SK-N-SH (cell line): ENCODE measurements around the gene PDYN. TPM values are rescaled to one million over a fixed set of nuclear protein-coding genes. Genes with fewer than 3 reads are reported as not detected.

Source experiments
- CTCF ChIA-PET: fragments of 300-600, 350-600 bp; formaldehyde crosslinking; extraction: SDS; loops from one replicate; lab custom pipeline; 2021; lab: Yijun Ruan, JAX
- POLR2A ChIA-PET: fragments of 350-600 bp; sonication (Branson Sonifier 250); formaldehyde crosslinking; extraction: SDS; loops from one replicate; lab custom pipeline; 2020; ENCODE audit warnings: antibody characterized with exemption, inconsistent platforms; lab: Yijun Ruan, JAX
- DNase-seq: peaks from one replicate; pipeline ENCODE4 v3.0.0; 2012
- H2AFZ ChIP-seq: fragments of 200-600 bp; sonication (generic); 2 replicates; pipeline ENCODE4 v1.8.1; 2016; ENCODE audit warnings: antibody characterized with exemption, mild to moderate bottlenecking, low read depth
- H3F3A ChIP-seq: fragments of 200-600 bp; sonication (generic); replicated peaks from 2 replicates; pipeline ENCODE3; 2016; ENCODE audit warnings: antibody characterized with exemption, mild to moderate bottlenecking; ENCODE audit not compliant: insufficient read depth
- H3K27ac ChIP-seq, 2 experiments: fragments of 200-500 bp in 1 of 2; fragments of 200-600 bp in 1 of 2; sonication (Bioruptor generic) in 1 of 2; sonication (generic), shearing (Covaris generic) in 1 of 2; 2 replicates each; pipeline versions ENCODE4 v1.5.1 to v1.6.1; 2014 to 2016; ENCODE audit warnings: low read depth in 2 of 2, inconsistent platforms in 1 of 2, low read length in 1 of 2, mild to moderate bottlenecking in 1 of 2, mixed read lengths in 1 of 2
- H3K27me3 ChIP-seq: fragments of 200-600 bp; sonication (generic), shearing (Covaris generic); 2 replicates; pipeline ENCODE4 v1.6.1; 2016; ENCODE audit warnings: mixed run types; ENCODE audit not compliant: insufficient read depth
- H3K36me3 ChIP-seq, 2 experiments: fragments of 200-500 bp in 1 of 2; fragments of 200-600 bp in 1 of 2; sonication (Bioruptor generic) in 1 of 2; sonication (generic) in 1 of 2; replicated peaks in 1 of 2; 2 replicates each; pipeline versions ENCODE3 to v1.5.1; 2014 to 2016; ENCODE audit warnings: low read length in 1 of 2, mild to moderate bottlenecking in 1 of 2; ENCODE audit not compliant: insufficient read depth in 2 of 2, control insufficient read depth in 1 of 2
- H3K4me1 ChIP-seq, 2 experiments: fragments of 200-500 bp in 1 of 2; fragments of 200-600 bp in 1 of 2; sonication (Bioruptor generic) in 1 of 2; sonication (generic), shearing (Covaris generic) in 1 of 2; 2 replicates each; pipeline versions ENCODE4 v1.5.1 to v1.6.1; 2014 to 2016; ENCODE audit warnings: low read depth in 1 of 2, low read length in 1 of 2, mixed run types in 1 of 2; ENCODE audit not compliant: insufficient read depth in 2 of 2, control insufficient read depth in 1 of 2
- H3K4me2 ChIP-seq: fragments of 200-600 bp; sonication (generic), shearing (Covaris generic); 2 replicates; pipeline ENCODE4 v1.6.1; 2017; ENCODE audit warnings: mixed run types
- H3K4me3 ChIP-seq, 2 experiments: fragments of 200-500 bp in 1 of 2; fragments of 200-600 bp in 1 of 2; sonication (Bioruptor generic) in 1 of 2; sonication (generic), shearing (Covaris generic) in 1 of 2; 2 replicates each; pipeline versions ENCODE4 v1.5.1 to v1.8.1; 2014 to 2016; ENCODE audit warnings: low read depth in 2 of 2, inconsistent platforms in 1 of 2, low read length in 1 of 2, mild to moderate bottlenecking in 1 of 2, mixed read lengths in 1 of 2, moderate library complexity in 1 of 2
- H3K79me2 ChIP-seq: fragments of 200-600 bp; sonication (generic); 2 replicates; pipeline ENCODE4 v1.8.1; 2017; ENCODE audit warnings: mild to moderate bottlenecking; ENCODE audit not compliant: insufficient read depth
- H3K9ac ChIP-seq: fragments of 200-600 bp; sonication (generic); 2 replicates; pipeline ENCODE4 v1.6.1; 2017; ENCODE audit warnings: mixed run types
- H3K9me2 ChIP-seq: fragments of 200-600 bp; sonication (generic); 2 replicates; pipeline ENCODE4 v1.6.1; 2017; ENCODE audit warnings: mixed run types
- H3K9me3 ChIP-seq: fragments of 200-600 bp; sonication (generic); 2 replicates; pipeline ENCODE4 v1.6.1; 2017; ENCODE audit warnings: mixed run types, mild to moderate bottlenecking, moderate library complexity
- H4K20me1 ChIP-seq: fragments of 200-600 bp; sonication (generic); 2 replicates; pipeline ENCODE4 v1.6.1; 2017; ENCODE audit warnings: mild to moderate bottlenecking, mixed run types; ENCODE audit not compliant: insufficient read depth
- CHD2 ChIP-seq: fragments of 150-350 bp; IDR thresholded peaks from 2 replicates; pipeline ENCODE4 v1.6.1; 2018; ENCODE audit warnings: low read length; ENCODE audit not compliant: partially characterized antibody
- ELF1 ChIP-seq: IDR thresholded peaks from 2 replicates; pipeline ENCODE4 v1.4.0; 2012
- EP300 ChIP-seq, 2 experiments: IDR thresholded peaks; 2 replicates each; pipeline versions ENCODE4 v1.4.0 to v1.6.1; 2012; ENCODE audit warnings: borderline replicate concordance in 1 of 2, low read depth in 1 of 2, low read length in 1 of 2
- EZH2phosphoT487 ChIP-seq: fragments of 200-600 bp; sonication (generic); IDR thresholded peaks from 2 replicates; pipeline ENCODE4 v1.6.1; 2017; ENCODE audit warnings: low read depth, mixed run types, mild to moderate bottlenecking, antibody characterized with exemption, moderate library complexity, borderline replicate concordance
- FOSL2 ChIP-seq: IDR thresholded peaks from 2 replicates; pipeline ENCODE4 v1.4.0; 2012; ENCODE audit warnings: low read depth, mild to moderate bottlenecking, moderate library complexity, borderline replicate concordance
- FOXM1 ChIP-seq: IDR thresholded peaks from 2 replicates; pipeline ENCODE4 v1.4.0; 2012; ENCODE audit warnings: low read depth, mild to moderate bottlenecking
- GABPA ChIP-seq: IDR thresholded peaks from 2 replicates; pipeline ENCODE4 v1.4.0; 2012; ENCODE audit warnings: low read depth, mild to moderate bottlenecking
- GATA2 ChIP-seq: sonication (generic); formaldehyde crosslinking; IDR thresholded peaks from 2 replicates; pipeline ENCODE4 v1.5.0; 2020; ENCODE audit warnings: mild to moderate bottlenecking, missing genetic modification reagents
- MEF2A ChIP-seq: IDR thresholded peaks from 2 replicates; pipeline ENCODE4 v1.4.0; 2012; ENCODE audit warnings: low read depth, borderline replicate concordance
- MXI1 ChIP-seq: IDR thresholded peaks from 2 replicates; pipeline ENCODE4 v1.6.1; 2012; ENCODE audit warnings: mild to moderate bottlenecking, low read depth, low read length, improper control_type of control experiment
- RCOR1 ChIP-seq: fragments of 150-350 bp; IDR thresholded peaks from 2 replicates; pipeline ENCODE4 v1.6.1; 2017; ENCODE audit warnings: antibody characterized with exemption, low read length
- SIN3A ChIP-seq: IDR thresholded peaks from 2 replicates; pipeline ENCODE4 v1.6.1; 2012; ENCODE audit warnings: low read depth, mild to moderate bottlenecking, low read length, moderate library complexity, borderline replicate concordance
- SMC3 ChIP-seq: IDR thresholded peaks from 2 replicates; pipeline ENCODE4 v1.6.1; 2012; ENCODE audit warnings: low read depth, low read length, improper control_type of control experiment
- TCF12 ChIP-seq: IDR thresholded peaks from 2 replicates; pipeline ENCODE4 v1.4.0; 2012
- WGBS: methylation state at CpG from one replicate; pipeline ENCODE4 v1.1.6; 2017; ENCODE audit warnings: low lambda C conversion rate; 5-methylcytosine and 5-hydroxymethylcytosine counted together
- polyA plus RNA-seq, 3 experiments: library from polyadenylated mRNA; depleted of rRNA; stranded (reverse); fragments of >200 nt; gene quantifications; 2 replicates each; pipeline ENCODE4 v1.2.3, GENCODE V29; 2012
- TF ChIP-seq, protein P1 (sequence below): IDR thresholded peaks from 2 replicates; pipeline ENCODE4 v1.4.0; 2012; ENCODE audit warnings: low read depth, borderline replicate concordance
- TF ChIP-seq, protein P2 (sequence below): fragments of 150-350 bp; IDR thresholded peaks from 2 replicates; pipeline ENCODE4 v1.6.1; 2017; ENCODE audit warnings: antibody characterized with exemption, low read length, low read depth, borderline replicate concordance
- TF ChIP-seq, protein P3 (sequence below): IDR thresholded peaks from 2 replicates; pipeline ENCODE4 v1.4.0; 2012; ENCODE audit warnings: low read depth, borderline replicate concordance
- TF ChIP-seq, protein P4 (sequence below): IDR thresholded peaks from 2 replicates; pipeline ENCODE4 v1.6.1; 2012; ENCODE audit warnings: mild to moderate bottlenecking, low read depth, low read length, moderate library complexity
- TF ChIP-seq, protein P5 (sequence below): IDR thresholded peaks from 2 replicates; pipeline ENCODE4 v1.4.0; 2012; ENCODE audit warnings: low read depth

The PDYN gene
- polyA plus RNA-seq, 1 of the 3 experiments (the other 2 are of a cell fraction): not detected

DNA sequence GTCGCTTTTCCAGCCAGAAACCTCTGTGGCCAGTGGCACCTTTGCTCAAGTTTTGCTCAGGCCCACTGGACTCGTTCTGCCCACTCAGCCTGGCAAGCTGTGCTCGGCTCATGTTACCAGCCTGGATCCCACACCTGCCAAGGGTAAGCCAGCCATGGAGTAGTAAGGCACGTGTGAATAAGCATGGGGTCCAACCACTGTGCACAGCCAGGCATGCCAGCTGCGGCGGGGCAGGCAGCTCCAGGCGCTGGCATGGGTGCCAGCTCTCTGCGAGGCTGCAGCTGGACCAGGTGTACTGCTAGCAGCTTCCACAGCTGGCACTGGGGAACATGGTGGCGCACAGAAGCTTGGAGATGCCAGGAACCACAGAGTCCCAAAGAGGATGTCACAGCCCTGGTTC is 32.1 kb upstream of the PDYN start:
- H3K9me3 ChIP-seq: no peaks in the 10 kb centered on the region
- CTCF ChIA-PET: interaction anchor here (0.5 to 5.5 kb wide), 3 partner anchors 18 to 329 kb away, joined by 3 to 37 read pairs (median 7); no protein-coding TSS in a partner anchor
- H3K4me3 ChIP-seq: no peak overlapping the region

More for the DNA sequence above, 32.1 kb upstream of the PDYN start:
- Histone ChIP-seq H3K9me2 (no peaks in the 10 kb centered on the region), H3K4me2 (no peak overlapping the region), H3F3A (no peaks in the 10 kb centered on the region), H4K20me1 (no peaks in the 10 kb centered on the region), H3K4me1 (no peaks in the 10 kb centered on the region), H3K9ac (no peak overlapping the region), H3K27me3 (peaks cover 3% of the 10 kb centered on the region; the same call in 1 of the 2 replicates), H3K79me2 (no peaks in the 10 kb centered on the region), H3K36me3 (no peaks in the 10 kb centered on the region), H3K27ac (no peak overlapping the region), H2AFZ (no peak overlapping the region)
- TF ChIP-seq CHD2 (no peak), MEF2A (no peak), ELF1 (no peak), TCF12 (no peak), SIN3A (no peak), MXI1 (no peak), EP300 (IDR thresholded peaks at IDR 0.05; ENCODE audit: borderline replicate concordance in 1 of 2, low read depth in 1 of 2, low read length in 1 of 2) (no peak), SMC3 (no peak), EZH2phosphoT487 (no peak), RCOR1 (no peak), GABPA (no peak), FOXM1 (no peak), GATA2 (CRISPR knock-in tag) (no peak), FOSL2 (no peak)
- TF ChIP-seq, protein P1, sequence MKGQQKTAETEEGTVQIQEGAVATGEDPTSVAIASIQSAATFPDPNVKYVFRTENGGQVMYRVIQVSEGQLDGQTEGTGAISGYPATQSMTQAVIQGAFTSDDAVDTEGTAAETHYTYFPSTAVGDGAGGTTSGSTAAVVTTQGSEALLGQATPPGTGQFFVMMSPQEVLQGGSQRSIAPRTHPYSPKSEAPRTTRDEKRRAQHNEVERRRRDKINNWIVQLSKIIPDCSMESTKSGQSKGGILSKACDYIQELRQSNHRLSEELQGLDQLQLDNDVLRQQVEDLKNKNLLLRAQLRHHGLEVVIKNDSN: no peak
- TF ChIP-seq, protein P2, sequence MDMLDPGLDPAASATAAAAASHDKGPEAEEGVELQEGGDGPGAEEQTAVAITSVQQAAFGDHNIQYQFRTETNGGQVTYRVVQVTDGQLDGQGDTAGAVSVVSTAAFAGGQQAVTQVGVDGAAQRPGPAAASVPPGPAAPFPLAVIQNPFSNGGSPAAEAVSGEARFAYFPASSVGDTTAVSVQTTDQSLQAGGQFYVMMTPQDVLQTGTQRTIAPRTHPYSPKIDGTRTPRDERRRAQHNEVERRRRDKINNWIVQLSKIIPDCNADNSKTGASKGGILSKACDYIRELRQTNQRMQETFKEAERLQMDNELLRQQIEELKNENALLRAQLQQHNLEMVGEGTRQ: no peak
- TF ChIP-seq, protein P3, sequence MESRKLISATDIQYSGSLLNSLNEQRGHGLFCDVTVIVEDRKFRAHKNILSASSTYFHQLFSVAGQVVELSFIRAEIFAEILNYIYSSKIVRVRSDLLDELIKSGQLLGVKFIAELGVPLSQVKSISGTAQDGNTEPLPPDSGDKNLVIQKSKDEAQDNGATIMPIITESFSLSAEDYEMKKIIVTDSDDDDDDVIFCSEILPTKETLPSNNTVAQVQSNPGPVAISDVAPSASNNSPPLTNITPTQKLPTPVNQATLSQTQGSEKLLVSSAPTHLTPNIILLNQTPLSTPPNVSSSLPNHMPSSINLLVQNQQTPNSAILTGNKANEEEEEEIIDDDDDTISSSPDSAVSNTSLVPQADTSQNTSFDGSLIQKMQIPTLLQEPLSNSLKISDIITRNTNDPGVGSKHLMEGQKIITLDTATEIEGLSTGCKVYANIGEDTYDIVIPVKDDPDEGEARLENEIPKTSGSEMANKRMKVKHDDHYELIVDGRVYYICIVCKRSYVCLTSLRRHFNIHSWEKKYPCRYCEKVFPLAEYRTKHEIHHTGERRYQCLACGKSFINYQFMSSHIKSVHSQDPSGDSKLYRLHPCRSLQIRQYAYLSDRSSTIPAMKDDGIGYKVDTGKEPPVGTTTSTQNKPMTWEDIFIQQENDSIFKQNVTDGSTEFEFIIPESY: no peak
- TF ChIP-seq, protein P4, sequence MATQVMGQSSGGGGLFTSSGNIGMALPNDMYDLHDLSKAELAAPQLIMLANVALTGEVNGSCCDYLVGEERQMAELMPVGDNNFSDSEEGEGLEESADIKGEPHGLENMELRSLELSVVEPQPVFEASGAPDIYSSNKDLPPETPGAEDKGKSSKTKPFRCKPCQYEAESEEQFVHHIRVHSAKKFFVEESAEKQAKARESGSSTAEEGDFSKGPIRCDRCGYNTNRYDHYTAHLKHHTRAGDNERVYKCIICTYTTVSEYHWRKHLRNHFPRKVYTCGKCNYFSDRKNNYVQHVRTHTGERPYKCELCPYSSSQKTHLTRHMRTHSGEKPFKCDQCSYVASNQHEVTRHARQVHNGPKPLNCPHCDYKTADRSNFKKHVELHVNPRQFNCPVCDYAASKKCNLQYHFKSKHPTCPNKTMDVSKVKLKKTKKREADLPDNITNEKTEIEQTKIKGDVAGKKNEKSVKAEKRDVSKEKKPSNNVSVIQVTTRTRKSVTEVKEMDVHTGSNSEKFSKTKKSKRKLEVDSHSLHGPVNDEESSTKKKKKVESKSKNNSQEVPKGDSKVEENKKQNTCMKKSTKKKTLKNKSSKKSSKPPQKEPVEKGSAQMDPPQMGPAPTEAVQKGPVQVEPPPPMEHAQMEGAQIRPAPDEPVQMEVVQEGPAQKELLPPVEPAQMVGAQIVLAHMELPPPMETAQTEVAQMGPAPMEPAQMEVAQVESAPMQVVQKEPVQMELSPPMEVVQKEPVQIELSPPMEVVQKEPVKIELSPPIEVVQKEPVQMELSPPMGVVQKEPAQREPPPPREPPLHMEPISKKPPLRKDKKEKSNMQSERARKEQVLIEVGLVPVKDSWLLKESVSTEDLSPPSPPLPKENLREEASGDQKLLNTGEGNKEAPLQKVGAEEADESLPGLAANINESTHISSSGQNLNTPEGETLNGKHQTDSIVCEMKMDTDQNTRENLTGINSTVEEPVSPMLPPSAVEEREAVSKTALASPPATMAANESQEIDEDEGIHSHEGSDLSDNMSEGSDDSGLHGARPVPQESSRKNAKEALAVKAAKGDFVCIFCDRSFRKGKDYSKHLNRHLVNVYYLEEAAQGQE: no peak
- TF ChIP-seq, protein P5, sequence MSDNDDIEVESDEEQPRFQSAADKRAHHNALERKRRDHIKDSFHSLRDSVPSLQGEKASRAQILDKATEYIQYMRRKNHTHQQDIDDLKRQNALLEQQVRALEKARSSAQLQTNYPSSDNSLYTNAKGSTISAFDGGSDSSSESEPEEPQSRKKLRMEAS: no peak
- 0% methylated on average over 3 of the region's 9 CpGs for WGBS
- POLR2A ChIA-PET: no interaction called here
- DNase-seq: no peak
